Measurements from ENCODE around the gene SNCB. TPM values are rescaled to one million over a fixed set of nuclear protein-coding genes. Genes with fewer than 3 reads are reported as not detected.

The SNCB gene
- polyA plus RNA-seq, 1 of the 3 experiments (the other 2 are of a cell fraction) = 0.33 TPM

DNA sequence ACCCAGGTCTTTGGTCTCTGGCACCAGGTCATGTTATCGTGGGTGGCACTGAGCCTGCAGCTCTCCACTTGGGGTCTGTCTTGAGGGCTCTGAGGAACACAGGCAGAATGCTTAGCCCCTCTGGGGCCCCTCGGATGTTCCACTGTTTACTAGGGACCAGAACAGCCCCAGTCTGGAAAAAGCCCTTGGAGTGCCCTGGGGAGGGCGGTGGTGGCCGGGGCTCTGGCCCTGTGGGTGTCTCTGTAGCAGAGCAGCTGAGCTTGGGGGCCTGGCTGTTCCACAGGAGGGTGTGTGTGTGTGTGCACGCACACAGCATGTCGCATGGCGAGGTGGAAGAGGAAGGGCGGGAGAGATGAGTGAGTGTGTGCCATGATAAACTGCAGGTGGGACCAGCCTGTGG is 35.8 kb downstream of the SNCB start (continued):
- TF ChIP-seq, protein P1, sequence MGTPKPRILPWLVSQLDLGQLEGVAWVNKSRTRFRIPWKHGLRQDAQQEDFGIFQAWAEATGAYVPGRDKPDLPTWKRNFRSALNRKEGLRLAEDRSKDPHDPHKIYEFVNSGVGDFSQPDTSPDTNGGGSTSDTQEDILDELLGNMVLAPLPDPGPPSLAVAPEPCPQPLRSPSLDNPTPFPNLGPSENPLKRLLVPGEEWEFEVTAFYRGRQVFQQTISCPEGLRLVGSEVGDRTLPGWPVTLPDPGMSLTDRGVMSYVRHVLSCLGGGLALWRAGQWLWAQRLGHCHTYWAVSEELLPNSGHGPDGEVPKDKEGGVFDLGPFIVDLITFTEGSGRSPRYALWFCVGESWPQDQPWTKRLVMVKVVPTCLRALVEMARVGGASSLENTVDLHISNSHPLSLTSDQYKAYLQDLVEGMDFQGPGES (IDR thresholded peaks at IDR 0.05; ENCODE audit: low read depth, low read length) = no peak

DNA sequence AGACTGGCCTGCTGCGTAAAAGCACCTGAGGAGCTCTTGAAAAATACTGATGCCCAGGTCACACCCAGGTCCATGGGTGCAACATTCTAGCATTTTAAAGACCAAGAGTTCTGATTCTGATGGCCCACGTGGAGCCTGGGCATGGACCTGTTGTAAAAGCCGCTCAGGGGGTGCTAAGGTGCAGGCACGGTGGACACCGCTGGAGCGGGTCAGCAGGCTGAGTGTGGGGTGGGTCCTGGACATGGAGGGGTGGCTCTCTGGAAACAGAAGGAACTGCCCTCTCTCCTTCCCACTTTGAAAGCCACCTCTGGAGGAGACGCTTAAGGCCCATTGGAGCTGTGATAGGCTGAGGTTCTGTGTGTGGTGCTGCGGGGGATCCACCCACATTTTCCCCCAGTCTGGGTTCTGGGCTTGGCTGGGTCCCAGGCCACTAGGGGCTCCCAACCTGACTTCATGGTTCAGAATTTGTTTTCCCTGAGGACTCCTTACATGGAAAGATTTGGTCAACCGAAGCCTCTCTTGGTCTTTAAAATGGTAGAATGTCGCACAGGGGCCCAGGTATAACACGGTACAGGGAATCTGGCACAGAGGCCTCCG is 37.0 kb downstream of the SNCB start:
- H3K4me3 ChIP-seq (ENCODE audit: low read depth in 2 of 2, low read length in 1 of 2) = no peak overlapping the region
- H3K79me2 ChIP-seq (ENCODE audit: insufficient read depth) = no peaks in the 10 kb centered on the region
- H3K9me3 ChIP-seq = no peaks in the 10 kb centered on the region
- POLR2A ChIA-PET = no interaction called here
- no peak overlapping the region for H3K9ac ChIP-seq
- DNase-seq = no peak
- no peaks in the 10 kb centered on the region for H3F3A ChIP-seq (replicated peaks; ENCODE audit: insufficient read depth)
- H3K27ac ChIP-seq (ENCODE audit: low read depth in 2 of 2, low read length in 1 of 2) = no peak overlapping the region
- no peaks in the 10 kb centered on the region for H3K27me3 ChIP-seq (ENCODE audit: insufficient read depth)
- H4K20me1 ChIP-seq (ENCODE audit: insufficient read depth) = no peaks in the 10 kb centered on the region
- no peaks in the 10 kb centered on the region for H3K4me1 ChIP-seq (ENCODE audit: control insufficient read depth in 1 of 2, insufficient read depth in 2 of 2, low read depth in 1 of 2, low read length in 1 of 2)
- CTCF ChIA-PET = interaction anchor here (1.5 kb wide), 1 partner anchor 19 kb away, joined by 5 read pairs; no protein-coding TSS in a partner anchor
- no peaks in the 10 kb centered on the region for H3K9me2 ChIP-seq
- TF ChIP-seq, protein P2, sequence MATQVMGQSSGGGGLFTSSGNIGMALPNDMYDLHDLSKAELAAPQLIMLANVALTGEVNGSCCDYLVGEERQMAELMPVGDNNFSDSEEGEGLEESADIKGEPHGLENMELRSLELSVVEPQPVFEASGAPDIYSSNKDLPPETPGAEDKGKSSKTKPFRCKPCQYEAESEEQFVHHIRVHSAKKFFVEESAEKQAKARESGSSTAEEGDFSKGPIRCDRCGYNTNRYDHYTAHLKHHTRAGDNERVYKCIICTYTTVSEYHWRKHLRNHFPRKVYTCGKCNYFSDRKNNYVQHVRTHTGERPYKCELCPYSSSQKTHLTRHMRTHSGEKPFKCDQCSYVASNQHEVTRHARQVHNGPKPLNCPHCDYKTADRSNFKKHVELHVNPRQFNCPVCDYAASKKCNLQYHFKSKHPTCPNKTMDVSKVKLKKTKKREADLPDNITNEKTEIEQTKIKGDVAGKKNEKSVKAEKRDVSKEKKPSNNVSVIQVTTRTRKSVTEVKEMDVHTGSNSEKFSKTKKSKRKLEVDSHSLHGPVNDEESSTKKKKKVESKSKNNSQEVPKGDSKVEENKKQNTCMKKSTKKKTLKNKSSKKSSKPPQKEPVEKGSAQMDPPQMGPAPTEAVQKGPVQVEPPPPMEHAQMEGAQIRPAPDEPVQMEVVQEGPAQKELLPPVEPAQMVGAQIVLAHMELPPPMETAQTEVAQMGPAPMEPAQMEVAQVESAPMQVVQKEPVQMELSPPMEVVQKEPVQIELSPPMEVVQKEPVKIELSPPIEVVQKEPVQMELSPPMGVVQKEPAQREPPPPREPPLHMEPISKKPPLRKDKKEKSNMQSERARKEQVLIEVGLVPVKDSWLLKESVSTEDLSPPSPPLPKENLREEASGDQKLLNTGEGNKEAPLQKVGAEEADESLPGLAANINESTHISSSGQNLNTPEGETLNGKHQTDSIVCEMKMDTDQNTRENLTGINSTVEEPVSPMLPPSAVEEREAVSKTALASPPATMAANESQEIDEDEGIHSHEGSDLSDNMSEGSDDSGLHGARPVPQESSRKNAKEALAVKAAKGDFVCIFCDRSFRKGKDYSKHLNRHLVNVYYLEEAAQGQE (IDR thresholded peaks at IDR 0.05; ENCODE audit: low read depth, low read length) = no peak
- TF ChIP-seq NFIC (IDR thresholded peaks at IDR 0.05; ENCODE audit: borderline replicate concordance) (no peak), NRF1 (IDR thresholded peaks at IDR 0.05; ENCODE audit: low read depth, low read length) (no peak), ELF1 (IDR thresholded peaks at IDR 0.05) (no peak), FOXM1 (IDR thresholded peaks at IDR 0.05; ENCODE audit: low read depth) (no peak), RXRA (IDR thresholded peaks at IDR 0.05; ENCODE audit: borderline replicate concordance, low read depth) (no peak), POLR2AphosphoS5 (IDR thresholded peaks at IDR 0.05; ENCODE audit: low read depth, low read length) (no peak), GATA2 (CRISPR knock-in tag; IDR thresholded peaks at IDR 0.05) (no peak), RAD21 (IDR thresholded peaks at IDR 0.05; ENCODE audit: low read length) (no peak), MEF2A (IDR thresholded peaks at IDR 0.05; ENCODE audit: borderline replicate concordance, low read depth) (no peak), FOXJ3 (CRISPR knock-in tag; IDR thresholded peaks at IDR 0.05) (no peak), MXI1 (IDR thresholded peaks at IDR 0.05; ENCODE audit: low read depth, low read length) (no peak)
- TF ChIP-seq, protein P3, sequence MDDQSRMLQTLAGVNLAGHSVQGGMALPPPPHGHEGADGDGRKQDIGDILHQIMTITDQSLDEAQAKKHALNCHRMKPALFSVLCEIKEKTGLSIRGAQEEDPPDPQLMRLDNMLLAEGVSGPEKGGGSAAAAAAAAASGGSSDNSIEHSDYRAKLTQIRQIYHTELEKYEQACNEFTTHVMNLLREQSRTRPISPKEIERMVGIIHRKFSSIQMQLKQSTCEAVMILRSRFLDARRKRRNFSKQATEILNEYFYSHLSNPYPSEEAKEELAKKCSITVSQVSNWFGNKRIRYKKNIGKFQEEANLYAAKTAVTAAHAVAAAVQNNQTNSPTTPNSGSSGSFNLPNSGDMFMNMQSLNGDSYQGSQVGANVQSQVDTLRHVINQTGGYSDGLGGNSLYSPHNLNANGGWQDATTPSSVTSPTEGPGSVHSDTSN (IDR thresholded peaks at IDR 0.05) = no peak
- TF ChIP-seq, protein P4, sequence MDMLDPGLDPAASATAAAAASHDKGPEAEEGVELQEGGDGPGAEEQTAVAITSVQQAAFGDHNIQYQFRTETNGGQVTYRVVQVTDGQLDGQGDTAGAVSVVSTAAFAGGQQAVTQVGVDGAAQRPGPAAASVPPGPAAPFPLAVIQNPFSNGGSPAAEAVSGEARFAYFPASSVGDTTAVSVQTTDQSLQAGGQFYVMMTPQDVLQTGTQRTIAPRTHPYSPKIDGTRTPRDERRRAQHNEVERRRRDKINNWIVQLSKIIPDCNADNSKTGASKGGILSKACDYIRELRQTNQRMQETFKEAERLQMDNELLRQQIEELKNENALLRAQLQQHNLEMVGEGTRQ (IDR thresholded peaks at IDR 0.05; ENCODE audit: borderline replicate concordance, low read depth, low read length) = no peak
- TF ChIP-seq, protein P5, sequence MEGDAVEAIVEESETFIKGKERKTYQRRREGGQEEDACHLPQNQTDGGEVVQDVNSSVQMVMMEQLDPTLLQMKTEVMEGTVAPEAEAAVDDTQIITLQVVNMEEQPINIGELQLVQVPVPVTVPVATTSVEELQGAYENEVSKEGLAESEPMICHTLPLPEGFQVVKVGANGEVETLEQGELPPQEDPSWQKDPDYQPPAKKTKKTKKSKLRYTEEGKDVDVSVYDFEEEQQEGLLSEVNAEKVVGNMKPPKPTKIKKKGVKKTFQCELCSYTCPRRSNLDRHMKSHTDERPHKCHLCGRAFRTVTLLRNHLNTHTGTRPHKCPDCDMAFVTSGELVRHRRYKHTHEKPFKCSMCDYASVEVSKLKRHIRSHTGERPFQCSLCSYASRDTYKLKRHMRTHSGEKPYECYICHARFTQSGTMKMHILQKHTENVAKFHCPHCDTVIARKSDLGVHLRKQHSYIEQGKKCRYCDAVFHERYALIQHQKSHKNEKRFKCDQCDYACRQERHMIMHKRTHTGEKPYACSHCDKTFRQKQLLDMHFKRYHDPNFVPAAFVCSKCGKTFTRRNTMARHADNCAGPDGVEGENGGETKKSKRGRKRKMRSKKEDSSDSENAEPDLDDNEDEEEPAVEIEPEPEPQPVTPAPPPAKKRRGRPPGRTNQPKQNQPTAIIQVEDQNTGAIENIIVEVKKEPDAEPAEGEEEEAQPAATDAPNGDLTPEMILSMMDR (IDR thresholded peaks at IDR 0.05) = no peak
- TF ChIP-seq, protein P6, sequence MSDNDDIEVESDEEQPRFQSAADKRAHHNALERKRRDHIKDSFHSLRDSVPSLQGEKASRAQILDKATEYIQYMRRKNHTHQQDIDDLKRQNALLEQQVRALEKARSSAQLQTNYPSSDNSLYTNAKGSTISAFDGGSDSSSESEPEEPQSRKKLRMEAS (IDR thresholded peaks at IDR 0.05; ENCODE audit: low read depth) = no peak
- TF ChIP-seq, protein P1 (IDR thresholded peaks at IDR 0.05; ENCODE audit: low read depth, low read length) = no peak
- 92% methylated on average over 7 of the region's 12 CpGs for WGBS (ENCODE audit: low lambda C conversion rate)
- no peak overlapping the region for H3K4me2 ChIP-seq
- H3K36me3 ChIP-seq (replicated peaks in 1 of 2; ENCODE audit: control insufficient read depth in 1 of 2, insufficient read depth in 2 of 2, low read length in 1 of 2) = peaks cover 0 to 3% of the 10 kb centered on the region in 2 experiments
- H2AFZ ChIP-seq (ENCODE audit: low read depth) = no peak overlapping the region
